BE2C (cell line): Measurements from ENCODE around the gene LIPN.
"Not testable (repeated sequence)": the region's sequence is repeated elsewhere in the genome, so short reads cannot be mapped to it uniquely, and the experiment has no call there.

Source experiments
- DNase-seq: peaks from one replicate; pipeline ENCODE4 v3.0.0-alpha.2; 2020
- H3K27me3 ChIP-seq: fragments of 250-450 bp; sonication (Bioruptor Pico); 2 replicates; pipeline ENCODE4 v1.5.1; 2020; ENCODE audit warnings: mild to moderate bottlenecking
- H3K36me3 ChIP-seq: fragments of 250-450 bp; sonication (Bioruptor Pico); 2 replicates; pipeline ENCODE4 v1.5.1; 2020; ENCODE audit warnings: mild to moderate bottlenecking
- H3K4me1 ChIP-seq: fragments of 250-450 bp; sonication (Bioruptor Pico); 2 replicates; pipeline ENCODE4 v1.5.1; 2020
- H3K4me3 ChIP-seq: 2 replicates; pipeline ENCODE4 v1.5.1; 2011; ENCODE audit warnings: low read depth, low read length
- H3K9me3 ChIP-seq: fragments of 250-450 bp; sonication (Bioruptor Pico); 2 replicates; pipeline ENCODE4 v1.5.1; 2020
- TF ChIP-seq, protein P1 (sequence below): IDR thresholded peaks from 2 replicates; pipeline ENCODE4 v1.5.1; 2012; ENCODE audit warnings: mild to moderate bottlenecking, low read depth, low read length

The LIPN gene

DNA sequence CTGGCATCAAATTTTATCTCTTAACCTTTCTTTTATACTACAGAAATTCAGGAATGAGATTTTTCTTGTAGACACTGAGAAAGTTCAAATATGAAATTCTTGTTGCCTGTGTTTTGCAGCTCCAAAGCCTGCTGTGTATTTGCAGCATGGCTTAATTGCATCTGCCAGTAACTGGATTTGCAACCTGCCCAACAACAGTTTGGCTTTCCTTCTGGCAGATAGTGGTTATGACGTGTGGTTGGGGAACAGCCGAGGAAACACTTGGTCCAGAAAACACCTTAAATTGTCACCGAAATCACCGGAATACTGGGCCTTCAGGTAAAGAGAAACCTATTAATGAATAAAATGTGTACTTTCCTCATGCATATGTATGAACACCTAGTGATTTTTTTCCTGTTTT lies 29.0 kb upstream of the LIPN start:
- Histone ChIP-seq H3K27me3 (no peaks in the 10 kb centered on the region), H3K4me3 (no peak overlapping the region), H3K9me3 (no peaks in the 10 kb centered on the region), H3K36me3 (no peaks in the 10 kb centered on the region), H3K4me1 (no peaks in the 10 kb centered on the region)
- TF ChIP-seq, protein P1, sequence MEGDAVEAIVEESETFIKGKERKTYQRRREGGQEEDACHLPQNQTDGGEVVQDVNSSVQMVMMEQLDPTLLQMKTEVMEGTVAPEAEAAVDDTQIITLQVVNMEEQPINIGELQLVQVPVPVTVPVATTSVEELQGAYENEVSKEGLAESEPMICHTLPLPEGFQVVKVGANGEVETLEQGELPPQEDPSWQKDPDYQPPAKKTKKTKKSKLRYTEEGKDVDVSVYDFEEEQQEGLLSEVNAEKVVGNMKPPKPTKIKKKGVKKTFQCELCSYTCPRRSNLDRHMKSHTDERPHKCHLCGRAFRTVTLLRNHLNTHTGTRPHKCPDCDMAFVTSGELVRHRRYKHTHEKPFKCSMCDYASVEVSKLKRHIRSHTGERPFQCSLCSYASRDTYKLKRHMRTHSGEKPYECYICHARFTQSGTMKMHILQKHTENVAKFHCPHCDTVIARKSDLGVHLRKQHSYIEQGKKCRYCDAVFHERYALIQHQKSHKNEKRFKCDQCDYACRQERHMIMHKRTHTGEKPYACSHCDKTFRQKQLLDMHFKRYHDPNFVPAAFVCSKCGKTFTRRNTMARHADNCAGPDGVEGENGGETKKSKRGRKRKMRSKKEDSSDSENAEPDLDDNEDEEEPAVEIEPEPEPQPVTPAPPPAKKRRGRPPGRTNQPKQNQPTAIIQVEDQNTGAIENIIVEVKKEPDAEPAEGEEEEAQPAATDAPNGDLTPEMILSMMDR, result no peak
- DNase-seq, result no peak

DNA sequence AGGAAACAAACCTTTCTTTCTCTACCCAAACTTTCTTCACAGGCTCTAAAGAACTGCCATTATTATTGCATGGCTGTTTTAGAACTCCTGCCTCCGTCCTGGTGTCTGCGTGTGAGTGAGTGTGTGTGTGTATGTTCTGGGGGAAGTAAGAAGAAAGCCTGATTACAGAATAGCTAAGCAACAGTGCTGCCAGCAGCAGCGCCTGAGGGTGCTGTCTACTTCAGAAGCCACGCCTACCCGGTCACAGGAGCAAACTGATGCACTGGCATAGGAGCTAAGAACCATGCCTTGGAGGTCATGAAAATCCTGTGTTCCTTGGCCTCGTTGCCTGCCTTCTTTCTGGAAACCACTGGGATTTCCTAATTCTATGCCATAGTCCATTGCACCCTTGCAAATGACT lies 28.5 kb upstream of the LIPN start:
- H3K27me3 ChIP-seq, result no peaks in the 10 kb centered on the region
- TF ChIP-seq, protein P1, result no peak
- peak; percentile 14 for DNase-seq
- H3K36me3 ChIP-seq, result no peaks in the 10 kb centered on the region
- no peaks in the 10 kb centered on the region for H3K9me3 ChIP-seq
- no peak overlapping the region for H3K4me3 ChIP-seq
- H3K4me1 ChIP-seq, result no peaks in the 10 kb centered on the region

DNA sequence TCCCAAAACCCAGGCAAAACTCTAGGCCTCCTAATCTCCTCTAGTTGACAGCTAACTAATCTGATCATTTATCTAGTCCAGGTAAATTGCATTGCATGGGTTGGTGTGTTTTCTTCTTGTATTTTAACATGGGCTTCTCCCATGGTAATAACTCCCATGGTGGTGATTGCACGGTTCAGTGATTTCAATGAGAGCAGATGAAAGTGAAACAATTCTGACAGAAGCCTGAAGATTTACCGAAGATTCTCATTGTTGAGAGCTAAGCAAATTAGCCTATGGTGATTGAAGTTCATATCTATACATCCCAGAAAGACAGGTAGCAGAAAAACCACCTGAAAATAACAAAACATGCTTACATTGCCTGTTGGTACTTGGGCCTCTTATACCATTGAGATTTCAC lies 26.6 kb upstream of the LIPN start:
- TF ChIP-seq, protein P1, result no peak

DNA sequence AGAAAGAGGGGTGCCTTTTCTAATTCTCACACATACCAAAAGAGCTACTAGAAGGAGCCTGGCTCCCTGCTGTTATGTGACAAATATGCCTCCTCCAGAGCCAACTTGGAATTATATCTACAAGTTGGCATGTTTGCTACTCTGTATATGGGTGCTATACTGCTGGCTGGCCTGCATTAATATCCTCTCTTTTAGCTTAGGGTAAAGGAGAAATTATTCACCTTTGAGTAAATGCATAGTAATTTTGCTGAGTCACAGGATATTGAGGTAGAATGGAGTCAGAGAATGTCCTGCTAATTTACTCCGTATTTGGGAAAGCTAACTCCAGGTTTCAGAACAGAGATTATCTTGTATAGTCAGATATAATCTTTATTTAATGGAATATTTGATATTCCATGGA lies 24.2 kb upstream of the LIPN start:
- H3K4me3 ChIP-seq, result no peak overlapping the region
- no peaks in the 10 kb centered on the region for H3K36me3 ChIP-seq
- no peaks in the 10 kb centered on the region for H3K9me3 ChIP-seq
- no peak for DNase-seq
- H3K27me3 ChIP-seq, result peaks cover 5% of the 10 kb centered on the region
- TF ChIP-seq, protein P1, result no peak
- no peaks in the 10 kb centered on the region; the same call in 1 of the 2 replicates for H3K4me1 ChIP-seq

More for the DNA sequence above, 26.6 kb upstream of the LIPN start:
- DNase-seq, result no peak
- Histone ChIP-seq H3K4me1 (no peaks in the 10 kb centered on the region; the same call in 1 of the 2 replicates), H3K27me3 (no peaks in the 10 kb centered on the region; the same call in 1 of the 2 replicates), H3K9me3 (no peaks in the 10 kb centered on the region), H3K36me3 (no peaks in the 10 kb centered on the region), H3K4me3 (no peak overlapping the region)

DNA sequence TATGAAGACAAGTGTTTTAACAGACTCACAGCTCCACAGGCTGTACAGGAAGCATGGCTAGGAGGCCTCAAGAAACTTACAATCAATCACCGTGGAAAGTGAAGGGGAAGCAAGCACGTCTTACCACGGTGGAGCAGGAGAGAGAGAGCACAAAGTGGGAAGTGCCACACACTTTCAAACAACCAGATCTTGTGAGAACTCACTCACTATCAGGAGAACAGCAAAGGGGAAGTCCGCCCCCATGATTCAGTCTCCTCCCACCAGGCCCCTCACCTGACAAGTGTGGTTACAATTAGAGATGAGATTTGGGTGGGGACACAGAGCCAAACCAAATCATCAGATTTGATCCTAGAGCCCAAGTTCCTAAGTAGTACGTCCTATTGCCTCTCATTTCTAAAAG lies 17.9 kb upstream of the LIPN start:
- H3K4me3 ChIP-seq, DNase-seq: not testable (repeated sequence)

DNA sequence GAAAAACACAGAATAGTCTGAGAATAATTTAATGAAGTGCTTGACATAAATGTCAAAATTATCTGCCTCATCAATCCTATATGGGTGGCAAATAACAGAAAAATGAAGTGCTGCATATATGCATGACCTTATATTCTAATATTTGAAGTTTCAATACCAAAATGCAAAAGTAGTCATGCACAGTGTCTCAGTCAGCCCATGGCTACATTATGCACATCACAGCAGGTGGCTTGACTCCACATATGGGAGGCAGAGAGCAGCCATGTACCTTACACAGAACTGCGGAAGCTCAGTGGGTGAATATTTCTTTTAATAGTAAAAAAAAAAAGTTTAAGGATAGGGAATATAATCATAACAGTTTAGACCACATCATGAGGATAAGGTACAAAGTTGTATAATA lies 17.4 kb upstream of the LIPN start:
- H3K4me1 ChIP-seq, result no peaks in the 10 kb centered on the region
- H3K9me3 ChIP-seq, result no peaks in the 10 kb centered on the region
- peaks cover 5% of the 10 kb centered on the region for H3K27me3 ChIP-seq
- DNase-seq, result no peak
- no peak overlapping the region for H3K4me3 ChIP-seq
- TF ChIP-seq, protein P1, result no peak
- H3K36me3 ChIP-seq, result no peaks in the 10 kb centered on the region

More for the DNA sequence above, 17.9 kb upstream of the LIPN start:
- not testable (repeated sequence) for H3K27me3 ChIP-seq, H3K4me1 ChIP-seq, H3K9me3 ChIP-seq, H3K36me3 ChIP-seq

DNA sequence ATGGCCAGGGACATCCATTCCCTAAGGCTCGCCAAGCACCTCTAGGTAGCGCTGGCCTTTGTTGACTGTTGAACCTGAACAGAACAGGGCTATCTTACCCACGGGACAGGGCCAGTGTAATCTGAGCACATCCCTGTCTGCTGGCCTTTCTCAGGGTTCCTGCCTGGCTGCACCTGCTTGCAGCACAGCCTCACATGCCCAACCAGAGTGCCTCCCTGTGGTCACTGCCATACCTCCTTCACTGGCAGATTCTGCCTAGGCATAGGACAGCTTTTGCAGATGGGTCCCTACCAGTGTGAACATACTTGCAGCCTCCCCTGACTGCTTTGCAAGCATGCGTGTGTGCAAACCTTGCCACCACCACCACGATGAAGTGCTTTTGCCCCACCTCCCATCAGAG lies 15.8 kb upstream of the LIPN start:
- H3K27me3 ChIP-seq, result peaks cover 5% of the 10 kb centered on the region; the same call in 1 of the 2 replicates
- no peak overlapping the region for H3K4me3 ChIP-seq
- H3K9me3 ChIP-seq, result no peaks in the 10 kb centered on the region
- no peak for DNase-seq
- H3K36me3 ChIP-seq, result no peaks in the 10 kb centered on the region
- no peaks in the 10 kb centered on the region for H3K4me1 ChIP-seq
- TF ChIP-seq, protein P1, result 0 out of 2 replicates have a peak, but pooled peaks have one; percentile 4
